Fibroblast of lung (primary cell): Measurements from ENCODE around the gene MBLAC1.

Experiments
- EZH2 ChIP-seq: IDR thresholded peaks from 2 replicates; pipeline ENCODE4 v1.5.1; 2012; ENCODE audit warnings: low read length, control low read depth, mild to moderate bottlenecking; ENCODE audit errors: missing control alignments
- TF ChIP-seq, protein P1 (sequence below), 2 donors: IDR thresholded peaks in 1 of 2; conservative IDR thresholded peaks in 1 of 2; 1 replicate in 1 of 2; 2 replicates in 1 of 2; pipeline ENCODE4 v1.5.1; 2011 to 2012; ENCODE audit warnings: low read length in 2 of 2, control low read depth in 1 of 2, inconsistent platforms in 1 of 2, low read depth in 1 of 2, mild to moderate bottlenecking in 1 of 2

DNA sequence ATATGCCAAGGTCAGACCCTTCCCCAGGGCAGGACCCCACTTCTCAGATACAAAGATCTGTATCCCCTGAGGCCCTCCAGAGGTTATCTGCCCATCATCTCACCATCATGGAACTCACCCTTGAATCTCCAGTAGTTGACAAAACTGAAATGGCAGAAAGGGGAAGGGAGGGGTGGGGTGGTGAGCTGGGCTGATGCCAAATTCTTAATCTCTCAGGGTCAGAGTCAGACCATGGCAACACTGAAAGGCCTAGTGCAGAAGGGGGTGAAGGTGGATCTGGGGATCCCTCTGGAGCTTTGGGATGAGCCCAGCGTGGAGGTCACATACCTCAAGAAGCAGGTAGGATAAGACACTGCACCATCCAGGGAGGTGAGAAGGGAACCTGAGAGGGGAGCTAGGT is 4.2 kb upstream of the MBLAC1 start:
- TF ChIP-seq EZH2, result no peak
- TF ChIP-seq, protein P1, sequence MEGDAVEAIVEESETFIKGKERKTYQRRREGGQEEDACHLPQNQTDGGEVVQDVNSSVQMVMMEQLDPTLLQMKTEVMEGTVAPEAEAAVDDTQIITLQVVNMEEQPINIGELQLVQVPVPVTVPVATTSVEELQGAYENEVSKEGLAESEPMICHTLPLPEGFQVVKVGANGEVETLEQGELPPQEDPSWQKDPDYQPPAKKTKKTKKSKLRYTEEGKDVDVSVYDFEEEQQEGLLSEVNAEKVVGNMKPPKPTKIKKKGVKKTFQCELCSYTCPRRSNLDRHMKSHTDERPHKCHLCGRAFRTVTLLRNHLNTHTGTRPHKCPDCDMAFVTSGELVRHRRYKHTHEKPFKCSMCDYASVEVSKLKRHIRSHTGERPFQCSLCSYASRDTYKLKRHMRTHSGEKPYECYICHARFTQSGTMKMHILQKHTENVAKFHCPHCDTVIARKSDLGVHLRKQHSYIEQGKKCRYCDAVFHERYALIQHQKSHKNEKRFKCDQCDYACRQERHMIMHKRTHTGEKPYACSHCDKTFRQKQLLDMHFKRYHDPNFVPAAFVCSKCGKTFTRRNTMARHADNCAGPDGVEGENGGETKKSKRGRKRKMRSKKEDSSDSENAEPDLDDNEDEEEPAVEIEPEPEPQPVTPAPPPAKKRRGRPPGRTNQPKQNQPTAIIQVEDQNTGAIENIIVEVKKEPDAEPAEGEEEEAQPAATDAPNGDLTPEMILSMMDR (conservative IDR thresholded peaks at IDR 0.05 in 1 of 2, IDR thresholded peaks at IDR 0.05 in 1 of 2; ENCODE audit: low read depth in 1 of 2, low read length in 2 of 2), result no peak
